ENCODE results near the gene MOGAT3.

MOGAT3 gene, protein sequence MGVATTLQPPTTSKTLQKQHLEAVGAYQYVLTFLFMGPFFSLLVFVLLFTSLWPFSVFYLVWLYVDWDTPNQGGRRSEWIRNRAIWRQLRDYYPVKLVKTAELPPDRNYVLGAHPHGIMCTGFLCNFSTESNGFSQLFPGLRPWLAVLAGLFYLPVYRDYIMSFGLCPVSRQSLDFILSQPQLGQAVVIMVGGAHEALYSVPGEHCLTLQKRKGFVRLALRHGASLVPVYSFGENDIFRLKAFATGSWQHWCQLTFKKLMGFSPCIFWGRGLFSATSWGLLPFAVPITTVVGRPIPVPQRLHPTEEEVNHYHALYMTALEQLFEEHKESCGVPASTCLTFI

DNA sequence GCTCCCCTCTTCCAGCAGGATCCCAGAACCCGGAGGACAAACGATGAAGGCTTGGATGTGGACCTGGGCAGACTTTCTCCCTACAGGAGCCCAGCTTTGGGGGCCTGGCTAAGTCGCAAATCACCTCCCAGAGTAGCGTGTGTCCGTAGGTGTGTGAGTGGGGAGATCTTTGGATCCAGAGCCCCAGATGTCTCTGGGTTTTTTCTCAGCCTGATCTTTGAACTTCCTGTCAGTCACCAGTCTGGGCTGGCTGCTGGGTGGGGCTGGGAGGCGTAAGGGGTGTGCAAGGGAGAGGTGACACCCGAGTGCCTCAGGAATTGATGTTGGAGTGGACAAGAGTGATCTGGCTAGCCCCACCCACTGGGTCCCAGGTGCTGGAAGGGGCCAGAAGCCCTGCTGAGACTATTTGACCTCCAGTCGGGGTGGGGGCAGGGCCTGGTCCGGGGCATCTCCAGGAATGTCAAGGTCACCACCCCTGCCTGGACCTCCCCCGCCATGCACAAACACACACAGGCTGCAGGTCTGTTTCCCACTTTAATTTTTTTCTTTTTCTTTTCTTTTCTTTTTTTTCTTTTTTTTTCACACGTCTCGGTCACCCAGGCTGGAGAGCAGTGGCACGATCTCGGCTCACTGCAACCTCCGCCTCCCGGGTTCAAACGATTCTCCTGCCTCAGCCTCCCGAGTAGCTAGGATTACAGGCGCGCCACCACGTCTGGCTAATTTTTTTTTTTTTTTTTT, at the start of gene MOGAT3:
MOGAT3 (minus strand) TSS at position 175 of the 738 bp plus-strand sequence. CDS start 182 bp downstream, outside the sequence.
- DNase-seq (ENCODE audit: low spot score) = no peak

DNA sequence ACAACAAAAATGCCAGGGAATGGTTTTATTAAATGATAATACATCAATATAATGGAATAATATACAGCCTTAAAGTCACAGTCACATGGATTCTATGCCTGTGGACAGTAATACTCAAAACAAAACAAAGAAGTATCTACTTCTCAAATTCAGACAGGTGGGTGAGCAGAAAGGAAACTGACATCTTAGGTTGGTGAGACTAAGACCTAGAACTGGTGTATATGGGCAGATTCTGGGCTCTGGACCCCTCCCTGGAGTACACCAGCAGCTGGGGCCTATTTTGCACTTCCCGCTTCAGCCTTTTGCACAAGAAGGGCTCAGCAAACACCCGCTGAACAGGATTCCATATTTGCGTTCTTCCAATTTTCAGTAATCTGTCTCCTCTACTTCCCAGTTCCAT, 49.5 kb upstream of the MOGAT3 start:
- no peak for DNase-seq (ENCODE audit: low spot score)

DNA sequence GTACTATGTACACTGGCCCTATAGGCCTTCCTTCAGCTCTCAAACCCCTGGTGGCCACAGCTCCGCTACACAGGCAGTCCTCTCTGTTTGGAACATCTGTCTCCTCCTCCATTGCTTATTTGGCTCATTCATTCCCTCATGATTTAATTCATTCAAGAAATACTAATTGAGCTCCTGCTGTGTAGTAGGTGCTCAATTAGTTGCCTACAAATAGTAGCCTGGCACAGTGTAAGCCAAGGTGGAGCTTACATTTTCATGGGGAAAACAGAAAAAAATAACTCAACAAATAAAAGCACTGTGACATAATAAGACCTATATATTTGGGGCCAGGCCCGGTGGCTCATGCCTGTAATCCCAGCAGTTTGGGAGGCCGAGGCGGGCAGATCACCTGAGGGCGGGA, 47.4 kb upstream of the MOGAT3 start:
- DNase-seq (ENCODE audit: low spot score) = no peak

DNA sequence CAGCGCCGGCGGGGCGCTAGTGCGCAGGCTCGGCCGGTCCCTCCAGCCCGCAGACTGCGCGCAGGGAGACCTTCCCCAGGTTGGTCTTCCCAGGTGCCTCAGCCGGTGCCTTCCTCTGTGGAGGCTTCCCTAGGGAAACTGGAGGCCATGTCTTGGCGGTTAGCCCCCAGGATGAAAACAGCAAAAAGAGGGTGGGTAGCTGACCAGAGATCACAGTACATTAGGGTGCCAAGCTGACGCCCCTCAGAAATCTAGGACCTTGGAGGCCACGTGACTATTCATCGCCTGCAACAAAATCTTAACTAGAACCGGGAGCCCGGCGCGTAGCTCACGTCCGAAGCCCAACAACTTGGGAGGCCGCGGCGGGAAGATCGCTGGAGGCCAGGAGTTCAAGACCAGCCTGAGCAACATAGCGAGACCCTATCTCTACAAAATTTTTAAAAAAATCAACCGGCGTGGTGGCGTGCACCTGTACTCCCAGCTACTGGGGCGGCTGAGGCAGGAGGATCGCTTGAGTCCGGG, 44.4 kb upstream of the MOGAT3 start:
- DNase-seq (ENCODE audit: low spot score) = no peak

DNA sequence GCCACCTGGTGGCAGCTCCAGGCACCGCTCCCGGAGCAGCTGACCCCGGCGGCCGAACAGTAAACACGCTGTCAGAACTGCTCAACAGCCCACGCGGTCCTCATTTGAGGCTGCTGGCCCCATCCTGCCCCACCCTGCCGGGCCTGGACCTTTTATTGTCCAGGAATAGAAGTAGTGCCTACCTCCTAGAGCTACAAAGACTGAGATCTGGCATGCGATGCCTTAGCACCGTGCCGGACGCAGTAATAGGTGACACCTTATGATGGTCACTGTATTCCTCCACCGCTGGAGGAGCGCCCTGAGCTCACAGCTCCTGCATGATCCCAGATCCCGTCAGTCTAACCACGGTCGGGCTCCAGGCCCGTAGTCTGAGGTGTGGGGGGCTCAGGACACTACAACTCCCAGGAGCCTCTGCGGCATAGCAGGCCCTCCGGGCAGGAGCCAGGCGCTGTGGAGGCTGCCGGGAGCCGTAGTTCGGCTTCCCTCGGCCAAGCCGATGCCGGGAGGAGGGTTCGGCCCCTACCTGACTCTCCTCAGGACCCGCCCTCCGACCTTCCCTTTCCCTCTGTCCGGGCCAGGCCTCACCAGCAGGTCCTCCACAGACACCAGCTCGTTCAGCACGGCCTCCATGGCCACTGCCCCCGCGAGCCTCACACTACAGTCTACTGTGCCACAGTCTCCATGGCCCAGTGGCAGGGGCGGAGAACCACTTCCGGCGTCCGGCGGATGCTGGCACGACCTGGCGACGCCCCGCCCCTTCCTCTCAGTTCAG, 43.7 kb upstream of the MOGAT3 start, which contains the start of gene FIS1:
FIS1 (minus strand) TSS at position 707 of the 772 bp plus-strand sequence; CDS start at position 630, 77 bp downstream.
- DNase-seq (ENCODE audit: low spot score) = peak; percentile 91

DNA sequence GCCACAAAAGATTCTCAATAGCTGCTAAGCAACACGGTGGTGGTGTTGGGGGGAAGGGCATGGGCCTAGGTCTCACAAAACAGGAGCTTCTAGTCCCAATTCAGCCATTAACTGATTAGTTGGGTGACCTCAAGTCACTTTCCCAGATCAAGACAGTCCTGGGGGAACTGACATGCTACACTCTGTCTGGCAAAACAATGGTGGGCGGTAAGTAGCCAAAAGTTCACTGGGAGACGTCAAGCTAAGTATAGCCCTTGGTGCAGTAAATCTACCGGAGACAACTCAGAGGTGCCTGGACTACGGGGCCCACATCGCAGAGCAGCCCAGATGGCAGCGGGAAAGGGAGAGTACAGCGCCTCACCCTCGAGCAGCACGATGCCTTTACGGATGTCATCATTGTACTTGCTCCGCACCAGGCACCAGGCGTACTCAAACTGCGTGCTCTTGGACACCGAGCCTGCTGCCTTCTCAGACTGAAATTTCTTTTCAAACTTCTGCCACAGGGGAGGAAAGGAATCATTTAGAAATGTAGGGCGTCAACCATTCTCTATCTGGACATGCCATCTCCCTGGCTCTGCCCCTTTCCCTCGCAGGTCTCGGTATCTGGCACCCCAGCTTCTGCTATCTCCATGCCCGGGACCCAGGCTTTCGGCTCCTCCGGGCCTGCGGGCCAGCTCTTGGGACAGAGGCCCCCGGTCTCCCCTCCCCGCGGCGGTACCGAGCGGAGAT, 43.0 kb upstream of the MOGAT3 start:
- no peak for DNase-seq (ENCODE audit: low spot score)

DNA sequence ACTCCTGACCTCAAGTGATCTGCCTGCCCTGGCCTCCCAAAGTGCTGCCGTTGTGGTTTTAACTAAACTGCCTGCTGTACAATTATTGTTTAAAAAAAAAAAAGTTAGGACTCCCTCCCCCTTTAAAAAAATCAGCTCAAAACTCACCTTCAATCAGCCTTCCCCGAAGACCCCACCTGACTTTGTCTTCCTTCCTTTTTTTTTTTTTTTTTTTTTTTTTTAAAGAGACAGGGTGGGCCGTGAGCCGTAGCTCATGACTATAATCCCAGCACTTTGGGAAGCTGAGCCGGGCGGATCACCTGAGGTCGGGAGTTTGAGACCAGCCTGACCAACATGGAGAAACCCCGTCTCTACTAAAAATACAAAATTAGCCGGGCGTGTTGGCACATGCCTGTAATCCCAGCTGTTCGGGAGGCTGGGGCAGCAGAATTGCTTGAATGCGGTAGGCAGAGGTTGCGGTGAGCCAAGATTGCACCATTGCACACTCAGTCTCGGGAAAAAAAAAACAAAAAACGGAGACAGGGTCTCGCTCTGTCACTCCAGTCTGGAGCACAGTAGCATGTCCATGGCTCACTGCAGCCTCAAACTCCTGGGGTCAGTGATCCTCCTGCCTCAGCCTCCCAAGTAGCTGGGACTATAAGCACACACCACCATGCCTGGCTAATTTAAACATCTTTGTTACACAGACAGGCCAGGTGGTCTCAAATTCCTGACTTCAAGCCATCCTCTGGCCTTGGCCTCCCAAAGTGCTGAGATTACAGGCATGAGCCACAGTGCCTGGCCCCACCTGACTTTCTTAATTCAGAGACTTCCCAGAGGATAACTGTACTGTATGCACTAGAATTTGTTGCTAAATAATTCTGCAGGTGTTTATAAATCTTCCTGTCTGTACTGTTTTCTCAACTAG, 40.9 kb upstream of the MOGAT3 start:
- no peak for DNase-seq (ENCODE audit: low spot score)

DNA sequence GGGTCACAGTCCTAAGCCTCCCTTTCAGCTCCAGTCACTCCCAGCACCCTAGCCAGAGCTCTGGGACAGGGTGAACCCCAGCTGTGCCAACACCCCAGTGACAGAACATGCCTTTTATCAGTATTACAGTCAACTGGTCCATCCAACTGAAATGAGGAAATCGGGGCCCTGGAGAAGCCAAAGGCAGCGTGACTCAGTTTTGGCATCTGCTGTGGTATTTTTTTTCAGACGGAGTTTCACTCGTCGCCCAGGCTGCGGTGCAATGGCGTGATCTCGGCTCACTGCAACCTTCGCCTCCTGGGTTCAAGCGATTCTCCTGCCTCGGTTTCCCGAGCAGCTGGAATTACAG, 40.2 kb upstream of the MOGAT3 start:
- DNase-seq (ENCODE audit: low spot score) = no peak

DNA sequence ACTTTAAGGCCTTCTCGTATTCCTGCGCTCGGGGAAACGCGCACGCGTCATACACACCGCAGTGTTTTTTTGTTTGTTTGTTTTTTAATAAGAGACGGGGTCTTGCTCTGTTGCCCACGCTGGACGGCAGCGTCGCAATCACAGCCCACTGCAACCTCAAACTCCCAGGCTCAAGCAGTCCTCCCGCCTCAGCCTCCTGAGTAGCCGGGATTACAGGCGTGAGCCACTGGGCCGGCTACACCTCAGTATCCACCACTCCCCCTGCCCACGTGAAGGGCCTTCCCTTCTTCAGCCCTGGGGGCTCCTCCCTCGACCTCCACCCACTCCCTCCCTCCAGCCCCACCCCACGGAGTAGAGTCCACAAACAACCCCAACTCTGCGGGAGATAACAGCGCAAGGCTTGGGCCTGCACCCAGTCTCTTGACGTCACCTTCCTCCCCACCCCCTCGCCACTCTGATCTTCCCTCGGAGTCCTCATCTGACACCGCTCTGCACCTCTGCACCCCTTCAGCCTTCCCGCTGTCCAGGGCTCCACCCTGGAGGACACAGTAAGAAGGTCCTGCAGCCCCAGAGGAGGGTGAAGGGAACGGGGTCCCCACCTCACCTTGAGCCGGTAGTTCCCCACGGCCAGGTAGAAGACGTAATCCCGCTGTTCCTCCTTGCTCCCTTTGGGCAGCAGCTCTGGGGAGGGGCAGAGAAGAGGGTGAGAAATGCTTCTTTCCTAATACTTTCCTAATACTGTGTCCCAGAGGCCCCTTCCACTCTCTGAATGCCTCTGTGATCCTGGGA, 39.6 kb upstream of the MOGAT3 start:
- DNase-seq (ENCODE audit: low spot score) = no peak

DNA sequence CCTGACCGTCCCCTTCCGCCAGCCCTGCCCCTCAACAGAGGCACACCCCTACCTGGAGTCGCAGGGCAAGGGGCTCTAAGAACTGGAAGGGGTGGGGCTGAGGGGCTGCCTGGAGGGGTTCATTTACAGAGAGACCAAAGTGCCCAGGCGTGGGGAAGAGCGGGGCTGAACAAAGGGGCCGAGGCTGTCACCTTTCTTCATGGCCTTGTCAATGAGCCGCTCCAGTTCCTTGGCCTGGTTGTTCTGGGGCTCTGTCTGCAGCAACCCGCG, 39.0 kb upstream of the MOGAT3 start:
- no peak for DNase-seq (ENCODE audit: low spot score)

DNA sequence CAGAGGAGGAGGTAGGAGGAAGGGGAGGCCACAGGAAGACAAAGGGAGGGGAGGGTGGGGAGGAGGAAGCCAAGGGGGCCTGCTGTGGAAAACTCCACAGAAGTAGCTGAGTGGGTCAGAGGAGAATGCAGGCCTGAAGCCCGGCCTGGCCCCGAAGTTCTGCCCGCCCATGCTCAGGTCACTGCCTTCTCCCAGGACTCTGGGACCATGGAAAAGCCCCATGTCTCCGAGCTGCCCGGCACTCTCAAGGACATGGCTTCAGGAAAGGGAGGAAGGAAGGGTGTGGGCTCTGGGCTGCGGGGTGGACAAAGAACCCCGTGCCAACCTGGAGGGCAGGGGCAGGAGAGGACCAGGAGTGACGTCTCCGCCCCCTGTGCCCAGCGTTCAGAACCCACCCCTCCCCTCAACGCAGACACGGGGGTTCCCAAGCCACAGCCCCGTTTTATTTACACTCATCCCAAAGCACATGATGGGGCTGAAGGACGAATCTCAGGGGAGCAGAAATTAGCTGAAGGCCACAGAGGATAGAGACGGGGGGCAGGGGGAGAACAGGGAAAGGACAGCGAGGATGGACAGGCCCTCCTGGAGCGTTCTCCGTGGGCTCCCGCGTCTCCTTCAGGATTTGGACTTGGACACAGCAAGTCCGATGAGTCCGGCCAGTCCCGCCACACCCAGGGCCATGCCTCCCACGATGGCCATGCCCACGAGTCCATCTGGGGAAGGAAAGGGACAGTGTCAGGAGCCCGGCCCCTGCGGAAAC, 38.5 kb upstream of the MOGAT3 start:
- DNase-seq (ENCODE audit: low spot score) = no peak

DNA sequence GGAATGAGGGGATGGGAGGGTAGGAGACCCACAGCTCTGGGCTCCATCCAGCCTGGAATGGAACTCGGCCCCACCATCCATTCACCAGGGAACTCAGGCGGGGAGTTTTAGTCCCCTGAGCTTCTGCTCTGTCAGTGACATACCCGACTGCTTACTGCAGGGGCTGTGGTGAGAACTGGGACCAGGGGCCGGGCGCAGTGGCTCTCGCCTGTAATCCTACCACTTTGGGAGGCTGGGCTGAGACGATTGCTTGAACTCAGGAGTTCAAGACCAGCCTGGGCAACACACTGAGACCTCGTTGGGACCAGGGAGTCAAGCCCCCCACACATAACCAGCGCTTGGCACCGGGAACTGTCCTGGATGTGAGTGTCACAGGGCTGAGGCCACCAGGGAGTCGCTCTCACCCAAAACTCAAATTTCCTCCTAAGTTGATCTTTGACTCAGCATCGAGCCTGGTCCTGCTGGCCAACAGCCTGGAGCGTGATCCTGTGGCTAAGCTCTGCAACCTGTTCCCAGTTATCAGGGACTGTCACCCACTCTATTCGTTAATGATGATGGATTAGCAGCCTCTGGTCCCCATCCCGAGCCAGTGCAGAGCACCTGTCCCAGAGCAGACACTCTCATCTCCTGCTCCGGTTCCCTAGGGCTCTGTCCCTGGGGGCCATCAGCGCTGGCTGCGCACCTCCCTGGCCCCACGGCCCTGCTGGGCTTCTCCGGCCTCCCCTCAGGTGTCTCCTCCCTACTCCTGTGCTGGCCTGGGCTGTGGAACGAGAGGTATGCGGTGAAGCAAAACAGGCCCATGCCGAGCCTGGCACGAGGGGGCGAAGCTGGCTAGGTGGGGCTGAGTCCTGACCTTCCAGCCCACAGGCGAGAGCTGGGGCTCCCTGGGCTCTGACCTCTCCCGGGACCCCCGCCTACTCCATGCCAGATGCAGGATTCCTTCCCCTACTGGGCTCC, 37.7 kb upstream of the MOGAT3 start:
- no peak for DNase-seq (ENCODE audit: low spot score)

DNA sequence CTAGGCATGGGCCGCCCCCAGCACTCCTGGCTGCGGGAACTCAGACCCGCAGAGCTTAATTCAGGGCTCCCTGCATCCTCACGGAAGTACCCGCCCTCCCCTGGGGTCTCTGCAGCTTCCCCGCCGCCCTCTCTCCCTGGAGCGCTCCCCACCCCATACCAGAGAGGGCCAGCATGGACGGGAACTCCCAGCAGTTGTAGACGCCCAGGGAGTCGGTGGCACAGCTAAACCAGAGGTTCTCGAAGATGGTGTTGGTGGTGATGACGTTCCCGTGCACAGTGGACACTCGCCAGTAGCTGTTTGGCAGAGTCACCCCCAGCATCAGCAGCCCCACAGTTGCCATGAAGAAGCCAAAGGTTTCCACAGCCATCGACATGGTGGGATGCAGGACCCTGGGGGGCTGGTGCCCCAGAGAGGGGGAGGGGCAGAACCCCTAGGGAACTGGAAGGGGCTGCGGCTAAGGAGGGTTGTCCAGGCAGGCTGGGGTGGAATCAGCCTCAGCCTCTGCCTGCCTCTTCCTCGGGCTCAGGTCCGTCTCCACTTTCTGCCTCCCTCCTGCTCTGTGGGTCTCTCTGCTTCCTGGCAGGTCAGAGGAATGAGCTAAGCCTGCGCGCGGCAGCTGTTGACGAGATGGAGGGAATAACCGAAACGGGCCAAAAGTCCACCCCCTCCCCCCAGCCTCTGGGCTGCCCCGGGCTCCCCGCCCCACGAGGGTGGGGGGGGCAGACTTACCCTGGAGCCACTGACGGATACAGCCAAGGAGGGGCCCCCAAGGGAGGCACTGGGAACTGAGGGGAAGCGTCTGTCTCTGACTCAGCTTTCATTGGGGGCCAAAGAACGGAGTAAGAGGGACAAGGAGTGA, 36.6 kb upstream of the MOGAT3 start, which contains the start of gene CLDN15:
CLDN15 (minus strand) TSS at position 597 of the 862 bp plus-strand sequence; CDS start at position 376, 221 bp downstream.
- no peak for DNase-seq (ENCODE audit: low spot score)

DNA sequence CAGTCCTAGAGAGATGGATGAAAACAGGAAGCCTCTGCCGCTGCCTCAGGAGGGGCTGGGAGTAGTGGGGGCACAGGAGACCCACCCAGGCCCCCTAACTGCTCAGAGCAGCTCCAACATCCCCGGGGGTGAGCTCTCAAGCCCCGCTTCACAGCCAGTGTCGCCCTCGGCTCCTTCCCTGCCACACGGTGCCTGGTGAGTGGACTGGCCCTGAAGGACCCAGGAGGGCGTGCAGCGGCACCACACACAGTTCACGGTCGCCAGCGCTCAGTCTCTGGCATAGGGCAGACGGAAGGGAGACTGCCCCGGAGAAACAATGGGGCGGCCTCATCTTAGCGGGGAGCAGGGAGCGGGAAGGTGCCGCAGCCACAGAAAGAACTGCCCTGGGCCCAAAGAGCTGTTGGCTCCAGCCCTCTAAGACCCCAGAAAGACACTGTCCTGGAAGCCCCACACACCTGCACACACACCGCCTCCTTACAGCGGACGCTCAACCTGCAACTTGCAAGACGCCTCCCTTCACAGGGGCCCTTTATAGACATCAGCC, 35.5 kb upstream of the MOGAT3 start:
- DNase-seq (ENCODE audit: low spot score) = no peak

DNA sequence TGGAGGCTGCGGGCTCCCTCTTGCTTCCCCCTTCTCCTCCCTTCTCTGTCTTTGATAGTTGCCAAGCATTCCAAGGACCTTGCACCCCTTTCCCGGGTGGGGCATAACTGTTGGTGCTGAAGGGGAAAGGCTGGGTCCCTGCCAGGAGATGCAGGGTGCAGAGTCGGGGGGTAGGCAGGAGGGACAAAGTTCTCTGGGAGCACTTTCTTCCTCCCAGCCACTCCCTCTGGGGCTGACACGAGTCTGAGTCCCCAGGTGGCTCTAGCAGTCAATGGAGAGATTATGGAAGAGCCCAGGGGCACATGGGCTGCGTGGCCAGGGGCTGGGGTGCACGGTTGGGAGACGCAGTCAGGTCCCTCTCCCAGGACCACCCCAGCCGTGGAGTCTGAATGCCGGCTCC, 34.7 kb upstream of the MOGAT3 start:
- no peak for DNase-seq (ENCODE audit: low spot score)

DNA sequence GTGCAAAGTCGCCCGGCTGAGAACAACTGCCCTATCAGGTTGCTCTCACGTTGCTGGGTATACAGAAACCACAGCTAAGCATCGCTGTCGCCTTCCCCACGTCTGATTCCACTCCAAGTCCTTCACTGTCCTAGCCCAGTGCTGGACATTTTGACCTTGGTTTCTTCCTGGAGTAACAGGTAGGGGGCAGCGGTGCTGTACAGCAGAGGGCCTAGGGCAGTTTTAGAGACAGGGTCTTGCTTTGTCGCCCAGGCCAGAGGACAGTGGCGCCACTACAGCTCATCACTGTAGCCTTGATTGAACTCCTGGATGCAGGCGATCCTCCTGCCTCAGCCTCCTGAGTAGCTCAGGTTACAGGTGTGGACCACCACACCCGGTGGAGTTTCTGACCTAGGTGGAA, 34.2 kb upstream of the MOGAT3 start:
- DNase-seq (ENCODE audit: low spot score) = no peak

DNA sequence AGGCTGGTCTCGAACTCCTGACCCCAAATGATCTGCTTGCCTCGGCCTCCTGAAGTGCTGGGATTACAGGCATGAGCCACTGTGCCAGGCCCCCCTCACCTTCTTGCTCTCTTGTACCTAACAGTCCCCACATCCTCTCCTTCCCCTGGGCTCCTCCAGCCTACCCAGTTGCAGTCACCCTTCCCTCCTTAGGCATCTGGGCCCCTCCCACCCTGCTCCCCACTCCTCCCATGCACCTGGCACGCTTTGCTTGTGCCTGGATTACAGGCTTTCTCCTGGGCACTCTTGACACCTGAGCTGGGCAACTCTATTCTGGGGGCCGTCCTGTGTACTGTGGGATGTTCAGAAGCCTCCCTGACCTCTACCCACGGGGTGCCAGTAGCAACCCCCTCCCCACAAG, 33.8 kb upstream of the MOGAT3 start:
- no peak for DNase-seq (ENCODE audit: low spot score)

Measured in CD4-positive, alpha-beta T cell treated with Interleukin-6 at 100 ng/mL for 8 hours (primary cell).